ENCODE measurements around the gene CAB39L.
"Not testable (repeated sequence)": the region's sequence is repeated elsewhere in the genome, so short reads cannot be mapped to it uniquely, and the experiment has no call there.

The CAB39L gene

GRCh38 chr13:49342454-49342853 is 101.4 kb downstream of the CAB39L start:
- no peak for DNase-seq

- DNase-seq: no peak
Measured at GRCh38 chr13:49341941-49342340, 101.9 kb downstream of the CAB39L start.

GRCh38 chr13:49341517-49341916 is 102.3 kb downstream of the CAB39L start:
- DNase-seq: no peak

DNA sequence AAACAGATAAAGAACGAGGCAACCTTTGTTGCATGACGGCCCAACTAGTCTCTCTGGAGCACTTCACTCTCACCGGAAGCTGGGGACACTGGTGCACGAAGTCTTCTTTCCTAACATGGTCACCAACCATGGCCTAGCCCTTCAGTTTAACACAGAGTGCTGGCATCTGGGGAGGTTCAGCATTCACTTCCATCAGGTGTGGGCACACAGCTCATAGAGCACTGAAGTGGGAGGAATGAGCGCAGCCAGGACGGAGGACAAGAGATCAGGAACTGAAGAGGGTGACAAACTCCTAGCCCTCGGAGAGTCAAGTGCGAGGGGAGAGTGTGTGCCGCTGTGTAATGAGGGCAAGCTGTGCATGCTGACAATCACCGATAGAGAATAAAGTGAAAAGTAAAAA is 103.7 kb downstream of the CAB39L start:
- no peak for DNase-seq

- no peak for DNase-seq
Measured at GRCh38 chr13:49336655-49337054, 107.2 kb downstream of the CAB39L start.

DNA sequence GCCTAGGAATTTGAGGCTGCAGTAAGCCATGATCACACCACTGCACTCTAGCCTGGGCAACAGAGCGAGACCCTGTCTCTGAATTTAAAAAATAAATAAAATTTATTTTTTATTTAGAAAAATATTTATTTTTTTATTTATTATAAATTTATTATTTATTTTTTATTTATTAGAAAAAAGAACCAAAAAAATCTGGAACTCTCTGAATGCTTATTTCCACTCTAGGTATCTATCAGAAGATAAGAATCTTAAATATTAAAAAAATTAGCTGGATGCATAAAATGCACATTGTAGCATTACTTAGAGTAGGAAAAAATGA is 113.4 kb downstream of the CAB39L start:
- DNase-seq: no peak

GRCh38 chr13:49329831-49330545 is 113.9 kb downstream of the CAB39L start:
- DNase-seq: peak; percentile 13

DNA sequence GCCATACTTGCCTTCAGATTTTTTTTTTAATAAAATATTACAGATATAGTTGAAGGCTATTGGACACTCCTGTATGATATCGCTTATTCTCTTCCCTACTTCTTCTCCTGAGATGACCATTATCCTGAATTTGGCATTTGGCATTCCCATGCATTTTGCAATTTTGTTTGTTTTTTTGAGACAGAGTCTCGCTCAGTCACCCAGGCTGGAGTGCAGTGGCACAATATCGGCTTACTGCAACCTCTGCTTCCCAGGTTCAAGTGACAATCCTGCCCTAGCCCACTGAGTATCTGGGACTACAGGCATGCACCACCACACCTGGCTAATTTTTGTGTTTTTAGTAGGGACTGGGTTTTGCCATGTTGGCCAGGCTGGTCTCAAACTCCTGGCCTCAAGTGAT is 116.7 kb downstream of the CAB39L start:
- DNase-seq: not testable (repeated sequence)

DNA sequence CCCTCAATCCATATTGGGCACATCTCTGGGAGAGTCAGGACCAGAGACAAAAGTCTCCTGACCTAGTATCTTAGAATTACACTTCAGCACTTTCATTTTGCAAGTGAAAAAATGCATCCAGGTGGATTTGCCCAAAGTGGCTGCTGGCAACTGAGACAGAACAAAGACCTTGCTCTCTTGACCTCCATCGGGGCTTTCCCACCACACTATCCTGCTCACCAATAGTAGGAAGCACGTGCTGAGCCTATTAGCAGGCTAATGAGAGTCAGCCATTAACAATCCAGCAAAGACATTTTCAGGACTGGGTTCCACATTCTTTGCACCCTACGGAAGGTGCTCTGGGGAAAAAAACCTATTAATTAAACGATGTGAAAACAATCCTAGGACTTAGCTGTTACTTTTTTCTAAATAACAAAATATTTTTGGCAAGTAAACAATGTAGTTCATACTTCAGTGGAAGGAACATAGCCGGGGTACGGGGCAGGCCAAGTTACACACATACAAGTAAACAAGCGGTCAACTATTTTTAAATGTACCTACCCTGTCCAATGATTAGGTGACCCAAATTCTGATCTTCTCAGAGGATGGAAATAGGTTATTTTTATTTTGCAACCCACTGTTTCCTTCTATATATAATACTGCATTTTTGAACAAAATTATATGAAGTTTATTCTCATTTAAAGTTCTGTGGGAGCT is 117.5 kb downstream of the CAB39L start:
- no peak for DNase-seq

GRCh38 chr13:49323344-49323743 is 120.5 kb downstream of the CAB39L start:
- no peak for DNase-seq

- no peak for DNase-seq
Measured at GRCh38 chr13:49322702-49323101, 121.2 kb downstream of the CAB39L start.

DNA sequence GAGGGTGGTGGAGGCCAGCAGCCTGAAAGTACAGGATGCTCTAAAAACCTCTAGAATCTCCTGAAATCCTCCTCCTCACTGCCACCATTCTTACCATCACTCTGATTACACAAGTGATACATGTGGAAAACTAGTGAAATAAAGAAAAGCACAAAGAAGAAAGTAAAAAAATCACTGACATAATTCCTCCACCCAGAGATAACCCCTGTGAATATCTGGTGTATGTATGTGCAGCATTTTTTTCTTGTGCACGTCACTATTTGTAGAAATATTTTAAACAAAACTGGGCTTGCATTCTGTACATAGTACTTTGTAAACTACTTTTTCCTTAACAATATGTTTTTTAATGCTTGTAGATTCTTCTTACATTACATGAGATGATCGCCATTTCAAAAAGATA is 122.9 kb downstream of the CAB39L start:
- DNase-seq: no peak

DNA sequence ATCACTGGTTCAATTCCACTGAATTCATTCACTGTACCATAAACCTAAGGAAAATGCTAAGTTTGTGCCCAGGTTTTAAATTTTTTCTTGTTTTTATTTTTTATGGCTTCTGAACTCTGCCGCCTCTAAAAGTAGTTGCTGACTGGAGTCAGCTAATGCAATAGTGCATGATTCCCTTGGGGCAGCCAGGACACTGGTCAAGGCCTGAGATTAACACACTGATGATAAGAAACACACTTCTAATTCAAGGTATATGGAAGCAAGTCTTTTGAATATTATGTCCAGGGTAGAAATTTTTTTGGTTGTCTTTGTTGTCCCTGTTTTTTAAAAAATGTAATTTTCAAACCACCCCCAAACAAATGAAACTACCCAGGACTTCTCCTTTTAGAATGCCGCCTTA is 123.9 kb downstream of the CAB39L start:
- DNase-seq: no peak

- DNase-seq: no peak
Measured at GRCh38 chr13:49319551-49319950, 124.3 kb downstream of the CAB39L start.

DNA sequence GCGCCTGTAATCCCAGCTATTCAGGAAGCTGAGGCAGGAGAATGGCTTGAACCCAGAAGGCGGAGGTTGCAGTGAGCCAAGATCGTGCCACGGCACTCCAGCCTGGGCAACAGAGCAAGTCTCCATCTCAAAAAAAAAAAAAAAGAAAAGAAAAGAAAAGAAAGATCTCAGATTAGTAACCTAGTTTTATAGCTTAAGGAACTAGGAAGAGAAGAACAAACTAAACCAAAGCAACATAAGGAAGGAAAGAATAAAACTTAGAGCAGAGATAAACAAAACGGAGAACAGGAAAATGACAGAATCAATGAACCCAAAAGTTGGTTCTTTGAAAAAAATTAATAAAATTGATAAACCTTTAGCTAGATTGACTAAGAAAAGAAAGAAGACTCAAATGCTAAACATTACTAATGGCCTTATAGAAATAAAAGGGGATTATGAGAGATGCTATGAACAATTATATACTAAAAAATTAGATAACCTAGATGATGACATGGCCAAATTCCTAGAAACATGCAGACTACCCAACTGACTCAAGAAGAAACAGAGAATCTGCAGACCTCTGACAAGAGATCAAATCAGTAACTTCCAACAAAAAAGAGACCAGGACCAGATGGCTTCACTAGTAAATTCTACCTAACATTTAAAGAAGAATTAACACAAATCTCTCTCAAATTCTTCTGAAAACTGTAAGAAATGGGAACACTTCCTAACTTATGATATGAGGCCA is 127.9 kb downstream of the CAB39L start:
- DNase-seq: no peak

GRCh38 chr13:49315036-49315565 is 128.8 kb downstream of the CAB39L start:
- DNase-seq: no peak

GRCh38 chr13:49314344-49314882 is 129.5 kb downstream of the CAB39L start:
- no peak for DNase-seq

GRCh38 chr13:49311816-49312215 is 132.0 kb downstream of the CAB39L start:
- no peak for DNase-seq

DNA sequence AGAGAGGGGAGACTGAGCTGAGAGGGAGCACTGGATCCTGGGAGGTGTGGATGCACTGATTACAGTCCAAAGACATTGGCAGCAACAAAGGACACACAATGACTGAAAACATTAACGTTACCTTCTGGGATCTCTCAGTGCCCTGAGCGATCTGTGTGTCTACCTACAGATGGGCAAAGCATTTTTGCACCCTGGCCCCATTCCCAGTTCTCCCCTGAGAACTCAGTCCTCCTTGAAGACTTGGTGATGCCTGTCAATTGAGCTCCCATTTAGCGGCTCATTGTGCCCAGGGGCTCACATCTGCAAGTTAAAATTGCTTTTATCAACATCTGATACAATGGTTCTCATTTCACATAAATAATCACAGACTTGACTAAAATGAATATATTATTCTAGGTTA is 133.6 kb downstream of the CAB39L start:
- no peak for DNase-seq

DNA sequence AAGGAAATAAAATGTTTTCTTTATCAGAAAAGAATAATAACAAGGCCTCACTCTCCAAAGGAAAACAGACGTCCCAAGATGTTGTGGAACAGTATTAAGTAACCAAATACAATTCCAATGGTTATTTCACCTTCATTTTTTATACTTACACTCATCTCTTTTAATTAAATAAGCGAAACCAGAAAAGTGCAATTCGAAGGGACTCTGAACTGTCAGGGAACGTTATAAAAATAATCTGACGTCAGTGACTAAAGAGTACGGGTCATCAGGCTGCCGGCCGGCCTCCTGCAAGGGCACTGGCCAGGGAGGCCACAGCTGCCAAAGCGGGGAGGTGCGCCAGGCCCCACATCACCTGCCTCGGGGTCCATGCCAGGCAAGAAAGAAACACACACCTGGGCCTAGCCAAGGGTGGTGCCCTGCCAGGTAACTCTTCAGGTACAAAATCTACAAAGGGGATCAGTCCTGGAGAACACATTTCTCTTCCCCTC is 134.9 kb downstream of the CAB39L start:
- no peak for DNase-seq

DNA sequence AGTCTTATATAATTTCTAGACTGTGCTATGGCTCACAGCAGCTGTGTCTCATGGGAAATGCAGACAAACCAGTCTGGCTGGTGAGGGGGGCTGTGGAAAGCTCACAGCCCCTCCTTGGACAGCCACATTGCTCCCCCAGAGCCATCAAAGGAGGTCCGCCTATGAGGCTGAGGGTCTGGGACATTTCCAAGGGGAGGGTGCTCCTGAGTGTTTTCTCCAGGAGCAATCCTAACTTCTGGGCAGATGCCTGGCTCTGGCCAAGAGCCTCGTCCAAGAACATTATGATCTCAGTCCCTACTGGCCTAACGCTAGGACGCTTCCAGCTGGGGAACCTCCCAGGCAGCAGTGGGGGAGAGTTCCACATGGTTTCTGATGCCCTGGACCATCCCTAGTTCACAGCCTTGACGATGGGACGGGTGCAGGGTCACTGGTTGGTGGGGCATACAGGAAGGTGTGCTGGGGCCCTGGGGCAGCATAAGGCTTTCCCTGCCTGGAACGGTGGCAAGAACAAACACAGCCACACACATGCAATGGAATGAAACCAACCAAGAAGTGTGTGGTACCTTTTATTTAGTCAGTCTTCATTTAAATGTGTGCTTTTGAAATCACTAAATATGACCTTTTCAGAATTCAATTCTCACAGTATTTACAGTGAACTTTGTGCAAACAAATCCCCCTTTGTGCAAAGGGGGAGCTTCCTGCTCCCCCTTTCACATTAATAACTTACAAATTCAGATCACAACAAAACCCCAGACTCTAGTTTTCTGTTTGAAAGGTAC is 135.6 kb downstream of the CAB39L start:
- DNase-seq: no peak

DNA sequence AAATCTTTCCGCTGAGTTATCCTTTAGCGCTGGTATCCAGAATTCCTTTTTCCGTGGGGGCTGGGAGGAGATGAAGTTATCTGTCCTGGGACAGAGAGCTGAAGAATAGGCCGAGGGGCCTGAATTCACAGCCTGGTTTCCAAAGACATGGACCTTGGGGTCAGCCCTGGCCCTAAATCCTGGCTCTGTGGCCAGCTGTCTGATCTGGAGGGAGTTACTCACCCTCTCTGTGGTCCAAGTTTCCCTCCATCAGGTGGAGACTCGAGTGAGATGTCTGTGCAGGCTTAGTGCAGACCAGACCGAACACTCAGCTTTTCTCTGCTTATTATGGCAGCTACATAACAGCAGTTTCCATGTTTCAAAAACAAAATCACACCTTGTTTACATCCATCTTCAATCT is 136.5 kb downstream of the CAB39L start:
- no peak for DNase-seq
